GM18502 (cell line): ENCODE data around the gene GSE1.

Experiments used
- ATAC-seq: cut with Tn5 transposase; IDR thresholded peaks from one replicate; pipeline ENCODE4 v1.9.1; 2021; ENCODE audit warnings: mild to moderate bottlenecking; ENCODE audit not compliant: unreplicated experiment, poor library complexity

Gene GSE1

DNA sequence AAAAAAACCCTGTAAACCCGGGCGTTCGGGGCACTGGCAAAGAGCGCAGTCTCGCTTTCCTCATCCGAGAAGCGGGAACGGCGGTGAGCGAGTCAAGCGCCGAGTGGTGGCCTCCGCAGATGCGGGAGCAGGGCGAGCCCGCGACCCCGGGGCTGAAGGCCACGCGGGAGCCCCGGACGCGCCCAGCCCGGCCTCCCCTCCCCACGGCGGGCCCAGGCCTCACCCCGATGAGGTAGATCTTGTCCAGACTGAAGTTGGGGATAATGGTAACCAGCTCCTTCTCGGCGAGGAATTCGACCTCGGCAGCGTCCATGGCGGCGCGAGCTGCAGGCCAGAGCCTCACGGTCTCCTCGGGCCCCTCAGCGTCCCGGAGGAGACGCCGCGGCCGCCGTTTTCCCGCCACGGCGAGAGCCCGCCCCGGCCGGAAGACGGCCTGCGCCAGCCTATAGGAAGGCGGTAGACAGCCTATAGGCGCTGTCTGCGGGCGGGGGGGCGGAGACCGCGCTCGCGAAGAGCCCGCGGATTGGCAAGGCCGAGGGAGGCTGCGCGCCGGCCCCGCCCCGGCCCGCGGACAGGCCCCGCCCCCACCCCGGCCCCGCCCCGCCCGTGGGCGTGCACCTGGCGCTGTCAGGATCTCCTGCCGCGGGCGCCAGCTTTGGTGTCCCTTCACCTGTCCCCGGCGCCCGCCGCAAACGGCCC, 75.6 kb downstream of the GSE1 start, which contains the start of gene GINS2:
GINS2 (minus strand) TSS at position 369 of the 699 bp plus-strand sequence; CDS start at position 313, 56 bp downstream.
- peak; percentile 91 for ATAC-seq

GRCh38 chr16:85689285-85689949, 76.3 kb downstream of the GSE1 start:
- no peak for ATAC-seq

- no peak for ATAC-seq
These were observed 76.8 kb downstream of the GSE1 start for GRCh38 chr16:85689950-85690320.

DNA sequence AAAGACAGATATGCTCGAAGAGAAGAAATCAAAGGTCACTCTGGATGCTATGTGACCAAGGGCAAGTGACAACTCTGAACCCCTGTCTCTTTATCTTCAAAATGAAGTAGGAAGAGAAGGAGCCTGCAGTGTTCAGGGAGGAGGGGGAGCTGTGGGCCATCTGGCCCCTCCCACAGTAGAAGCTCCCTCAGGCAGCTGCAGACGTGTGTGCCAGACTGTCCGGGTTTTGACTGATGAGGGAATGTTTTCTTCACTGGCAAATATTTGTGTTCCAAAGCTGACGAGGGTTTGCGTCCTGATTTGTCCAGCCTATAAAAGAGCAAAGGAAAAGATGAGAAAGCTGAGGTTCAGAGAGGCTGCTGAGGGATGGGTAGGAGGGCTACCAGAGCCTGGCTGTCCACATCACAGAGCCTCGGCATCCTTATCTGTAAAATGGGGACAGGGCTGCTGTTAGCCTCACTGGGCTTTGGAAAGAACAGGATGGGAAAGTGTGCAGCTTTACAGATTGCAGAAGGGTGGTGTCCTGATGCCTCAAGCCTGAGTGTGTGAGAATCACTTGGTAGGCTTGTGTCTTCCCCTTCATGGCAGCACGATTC, 77.4 kb downstream of the GSE1 start:
- ATAC-seq: no peak

GRCh38 chr16:85695196-85696128, 82.3 kb downstream of the GSE1 start:
- ATAC-seq: no peak

- no peak for ATAC-seq
These were observed 83.7 kb downstream of the GSE1 start for GRCh38 chr16:85696781-85697180.

- ATAC-seq: no peak
These were observed 84.3 kb downstream of the GSE1 start for GRCh38 chr16:85697431-85697830.

- no peak for ATAC-seq
These were observed 85.4 kb downstream of the GSE1 start for GRCh38 chr16:85698459-85698891.

- no peak for ATAC-seq
These were observed 85.9 kb downstream of the GSE1 start for GRCh38 chr16:85698935-85699558.

DNA sequence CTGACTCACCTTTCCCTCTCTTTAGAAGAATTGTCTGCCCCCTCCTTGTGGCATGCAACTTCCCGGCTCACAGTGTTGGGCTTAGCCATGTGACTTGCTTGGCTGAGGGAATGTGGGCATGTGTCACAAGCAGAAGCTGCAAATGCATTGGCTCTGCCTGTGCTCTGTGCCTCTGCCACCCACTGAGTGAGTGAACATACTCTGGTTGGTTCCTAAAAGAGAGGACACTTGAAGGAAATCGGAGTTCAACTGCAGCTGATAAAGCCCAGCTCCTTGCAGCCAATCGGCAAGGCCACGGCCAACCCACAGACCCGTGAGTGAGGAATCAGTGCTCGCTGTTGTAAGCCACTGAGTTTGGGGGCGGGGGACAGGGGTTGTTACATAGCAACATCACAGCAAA, 86.5 kb downstream of the GSE1 start:
- ATAC-seq: no peak

- ATAC-seq: no peak
These were observed 90.9 kb downstream of the GSE1 start for GRCh38 chr16:85704011-85704410.

- no peak for ATAC-seq
These were observed 92.1 kb downstream of the GSE1 start for GRCh38 chr16:85704900-85705846.

DNA sequence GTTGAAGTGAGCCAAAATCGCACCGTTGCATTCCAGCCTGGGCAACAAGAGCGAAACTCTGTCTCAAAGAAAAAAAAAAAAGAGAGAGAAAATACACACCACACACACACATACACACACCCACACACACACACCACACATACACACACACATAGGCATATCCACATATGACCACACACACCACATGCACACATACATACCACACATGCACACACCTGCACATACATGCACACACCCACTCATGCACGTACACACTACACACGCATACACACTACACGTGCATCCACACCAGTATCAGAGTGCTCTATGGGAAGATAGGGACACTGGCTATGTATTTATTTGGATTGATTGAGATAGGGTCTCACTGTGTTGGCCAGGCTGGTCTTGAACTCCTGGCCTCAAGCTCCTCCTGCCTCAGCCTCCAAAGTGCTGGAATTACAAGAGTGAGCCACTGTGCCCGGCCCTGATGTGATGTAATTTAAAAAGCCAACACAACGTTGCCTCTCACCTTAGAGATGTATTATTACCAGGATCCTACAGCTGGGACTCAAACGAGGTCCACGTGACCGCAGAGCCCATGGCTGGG, 93.4 kb downstream of the GSE1 start:
- no peak for ATAC-seq

DNA sequence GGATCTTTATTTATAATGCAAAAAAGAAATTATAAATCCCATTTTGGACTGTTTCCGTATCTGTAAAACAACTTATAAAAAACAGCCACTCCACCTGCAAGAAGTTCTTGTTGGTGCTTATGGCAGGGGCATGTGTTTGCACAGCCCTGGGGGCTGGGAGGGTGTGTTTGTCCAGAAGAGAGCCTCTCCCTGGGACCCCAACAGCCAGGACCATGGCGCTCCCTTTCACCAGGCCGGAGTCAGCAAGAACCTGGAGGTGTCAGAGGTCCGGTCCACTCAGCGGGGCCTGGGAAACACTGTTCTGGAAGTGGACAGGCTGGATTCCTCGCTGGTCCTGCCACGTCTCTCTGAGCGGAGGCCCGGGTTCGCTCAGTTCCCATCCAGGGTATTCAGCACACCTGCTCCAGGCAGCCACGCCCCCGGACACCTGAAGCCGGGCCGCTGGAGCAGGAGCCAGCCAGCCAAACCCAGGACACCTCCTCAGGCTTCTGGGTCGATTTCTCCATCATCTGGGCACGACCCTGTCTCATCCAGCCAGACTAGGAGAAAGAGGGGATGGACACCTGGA, 94.5 kb downstream of the GSE1 start:
- no peak for ATAC-seq

- ATAC-seq: no peak
These were observed 95.2 kb downstream of the GSE1 start for GRCh38 chr16:85708338-85708737.

- ATAC-seq: no peak
These were observed 96.9 kb downstream of the GSE1 start for GRCh38 chr16:85709766-85710585.

DNA sequence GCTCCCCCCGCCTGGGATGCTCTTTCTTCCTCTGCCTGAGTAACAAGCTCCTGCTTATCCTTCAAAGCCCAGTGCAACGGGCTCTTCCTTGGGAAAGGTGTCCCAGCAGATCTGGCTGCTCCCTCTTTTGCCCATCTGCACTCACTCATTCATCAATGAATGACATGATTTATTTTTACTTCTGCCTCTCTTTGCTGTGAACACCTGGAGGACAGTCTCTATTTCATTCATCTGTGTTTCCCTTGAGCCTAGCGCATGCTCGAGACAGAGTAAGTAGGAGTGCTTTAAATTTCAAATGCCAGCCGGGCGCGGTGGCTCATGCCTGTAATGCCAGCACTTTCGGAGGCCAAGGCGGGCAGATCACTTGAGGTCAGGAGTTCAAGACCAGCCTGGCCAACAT, 97.6 kb downstream of the GSE1 start:
- no peak for ATAC-seq
